OCI-LY7 (cell line): ENCODE measurements around the gene ZNRD2. TPM values are rescaled to one million over a fixed set of nuclear protein-coding genes. Genes with fewer than 3 reads are reported as not detected.

ENCODE experiments used
- BruUV-seq: library from RNA; stranded (reverse); fragments of 400-500 nt; replicated peaks from 2 replicates; lab custom pipeline; 2021; lab: Mats Ljungman, UMichigan
- CTCF ChIA-PET: fragments of 300-600 bp; sonication (Branson Sonifier 250); formaldehyde crosslinking; loops from one replicate; lab custom pipeline; 2022; ENCODE audit warnings: antibody characterized with exemption; ENCODE audit not compliant: unreplicated experiment; lab: Charles Lee
- POLR2A ChIA-PET: fragments of 300-600 bp; sonication (Branson Sonifier 250); formaldehyde crosslinking; loops from one replicate; lab custom pipeline; 2022; ENCODE audit warnings: antibody characterized with exemption; lab: Charles Lee
- DNase-seq: peaks from one replicate; pipeline ENCODE4 v3.0.0-alpha.2; 2015; ENCODE audit warnings: low spot score
- H2AFZ ChIP-seq: fragments of 200-600 bp; sonication (generic), shearing (Covaris generic); 2 replicates; pipeline ENCODE4 v1.6.1; 2014; ENCODE audit warnings: mild to moderate bottlenecking, antibody characterized with exemption, low read length, moderate library complexity
- H3K27ac ChIP-seq: fragments of 200-600 bp; sonication (generic); 2 replicates; pipeline ENCODE4 v1.5.1; 2014; ENCODE audit warnings: mixed run types, low read depth, mild to moderate bottlenecking, moderate library complexity, low read length, inconsistent platforms; ENCODE audit not compliant: poor library complexity, severe bottlenecking
- H3K36me3 ChIP-seq: fragments of 200-600 bp; sonication (generic); 2 replicates; pipeline ENCODE4 v1.6.1; 2014; ENCODE audit warnings: mild to moderate bottlenecking, antibody characterized with exemption, low read length, moderate library complexity, mixed read lengths; ENCODE audit not compliant: insufficient read depth
- H3K4me1 ChIP-seq: fragments of 200-600 bp; sonication (generic); 2 replicates; pipeline ENCODE4 v1.5.1; 2014; ENCODE audit warnings: mild to moderate bottlenecking, low read length; ENCODE audit not compliant: insufficient read depth, poor library complexity, severe bottlenecking
- H3K4me2 ChIP-seq: fragments of 200-600 bp; sonication (generic); 2 replicates; pipeline ENCODE4 v1.6.1; 2014; ENCODE audit warnings: mild to moderate bottlenecking, low read length
- H3K4me3 ChIP-seq: fragments of 200-600 bp; sonication (generic); 2 replicates; pipeline ENCODE4 v1.5.1; 2014; ENCODE audit warnings: mild to moderate bottlenecking, low read depth, low read length; ENCODE audit not compliant: poor library complexity, severe bottlenecking
- H3K79me2 ChIP-seq: fragments of 200-600 bp; sonication (generic); 2 replicates; pipeline ENCODE4 v1.6.1; 2016; ENCODE audit warnings: low read depth, mild to moderate bottlenecking, low read length, moderate library complexity, mixed read lengths; ENCODE audit not compliant: insufficient read depth
- H3K9me2 ChIP-seq: fragments of 200-600 bp; sonication (generic); 2 replicates; pipeline ENCODE4 v1.6.1; 2016; ENCODE audit warnings: mild to moderate bottlenecking, low read length, mixed read lengths; ENCODE audit not compliant: insufficient read depth
- H3K9me3 ChIP-seq: fragments of 200-600 bp; sonication (generic); 2 replicates; pipeline ENCODE4 v1.6.1; 2014; ENCODE audit warnings: mild to moderate bottlenecking, mixed run types, low read length, mixed read lengths
- H4K20me1 ChIP-seq: fragments of 200-600 bp; sonication (generic); 2 replicates; pipeline ENCODE4 v1.6.1; 2014; ENCODE audit warnings: mild to moderate bottlenecking, antibody characterized with exemption, low read length, moderate library complexity, mixed read lengths; ENCODE audit not compliant: insufficient read depth
- EZH2phosphoT487 ChIP-seq: fragments of 200-600 bp; sonication (generic); IDR thresholded peaks from 2 replicates; pipeline ENCODE4 v1.6.1; 2018; ENCODE audit warnings: low read depth, borderline replicate concordance, mild to moderate bottlenecking, mixed run types, antibody characterized with exemption, low read length, moderate library complexity, mixed read lengths
- intact Hi-C: fragments of 100-400 bp; cut with micrococcal nuclease; formaldehyde crosslinking; loops from one replicate; pipeline ENCODE4 v1.10.0; 2022; ENCODE audit not compliant: unreplicated experiment
- total RNA-seq, 2 experiments: library from RNA; depleted of rRNA in 1 of 2; stranded (reverse); fragments of >200 nt in 1 of 2; shearing (Covaris generic) in 1 of 2; gene quantifications; 2 replicates each; pipeline ENCODE4 v1.2.3, GENCODE V29; 2014 to 2022
- TF ChIP-seq, protein P1 (sequence below): fragments of 200-600 bp; sonication (generic); conservative IDR thresholded peaks from 2 replicates; pipeline ENCODE4 v1.5.1; 2014; ENCODE audit warnings: mild to moderate bottlenecking, antibody characterized with exemption, low read length, moderate library complexity, mixed read lengths

The ZNRD2 gene
- total RNA-seq, 2 experiments from 2014 or later: 43.4 to 60.4 TPM

DNA sequence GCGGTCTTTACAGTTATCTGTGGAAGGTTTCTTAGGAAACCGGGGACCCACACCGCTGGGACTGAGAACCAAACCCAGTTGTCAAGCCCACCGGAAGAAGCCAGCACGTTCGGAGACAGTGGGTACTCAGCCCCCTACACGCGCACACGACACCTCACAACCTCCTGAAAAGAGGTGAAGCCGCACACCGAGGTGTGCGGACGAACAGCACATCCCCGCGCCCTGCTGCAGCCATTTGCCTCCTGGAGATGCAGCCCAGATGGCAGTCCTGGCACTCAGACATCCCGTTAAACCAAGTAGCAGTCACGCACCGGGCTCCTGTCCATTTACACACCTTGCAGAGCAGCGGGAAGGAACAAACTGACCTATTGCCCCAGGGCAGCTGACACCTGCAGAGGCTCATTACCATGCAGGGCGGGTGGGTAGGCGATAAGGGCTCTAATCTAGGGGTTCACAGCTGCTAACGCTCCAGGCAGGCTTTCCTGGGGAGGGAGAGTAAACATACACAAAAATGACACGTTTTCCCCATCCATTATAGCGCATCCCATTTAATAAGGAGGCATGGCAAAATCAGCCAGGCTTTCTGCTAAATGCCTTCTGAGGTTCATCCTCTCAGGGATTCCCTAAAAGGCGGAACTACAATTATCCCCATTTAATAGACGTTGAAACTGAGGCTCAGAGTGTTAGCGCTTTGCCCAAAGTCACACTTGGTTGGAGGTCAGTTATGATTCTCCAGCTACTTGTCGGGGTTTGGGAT lies 4.7 kb downstream of the ZNRD2 start:
- Histone ChIP-seq H3K4me1 (peaks cover 55% of the 10 kb centered on the region), H2AFZ (no peak overlapping the region), H3K27ac (peak overlapping the region; percentile 84), H3K36me3 (peaks cover 11% of the 10 kb centered on the region; the same call in 1 of the 2 replicates), H3K9me2 (no peaks in the 10 kb centered on the region), H4K20me1 (peaks cover 7% of the 10 kb centered on the region; the same call in 1 of the 2 replicates), H3K9me3 (no peaks in the 10 kb centered on the region), H3K4me2 (peak overlapping the region; percentile 85), H3K79me2 (peaks cover 29% of the 10 kb centered on the region), H3K4me3 (peak overlapping the region; percentile 94)
- DNase-seq: peak; percentile 57
- TF ChIP-seq, protein P1, sequence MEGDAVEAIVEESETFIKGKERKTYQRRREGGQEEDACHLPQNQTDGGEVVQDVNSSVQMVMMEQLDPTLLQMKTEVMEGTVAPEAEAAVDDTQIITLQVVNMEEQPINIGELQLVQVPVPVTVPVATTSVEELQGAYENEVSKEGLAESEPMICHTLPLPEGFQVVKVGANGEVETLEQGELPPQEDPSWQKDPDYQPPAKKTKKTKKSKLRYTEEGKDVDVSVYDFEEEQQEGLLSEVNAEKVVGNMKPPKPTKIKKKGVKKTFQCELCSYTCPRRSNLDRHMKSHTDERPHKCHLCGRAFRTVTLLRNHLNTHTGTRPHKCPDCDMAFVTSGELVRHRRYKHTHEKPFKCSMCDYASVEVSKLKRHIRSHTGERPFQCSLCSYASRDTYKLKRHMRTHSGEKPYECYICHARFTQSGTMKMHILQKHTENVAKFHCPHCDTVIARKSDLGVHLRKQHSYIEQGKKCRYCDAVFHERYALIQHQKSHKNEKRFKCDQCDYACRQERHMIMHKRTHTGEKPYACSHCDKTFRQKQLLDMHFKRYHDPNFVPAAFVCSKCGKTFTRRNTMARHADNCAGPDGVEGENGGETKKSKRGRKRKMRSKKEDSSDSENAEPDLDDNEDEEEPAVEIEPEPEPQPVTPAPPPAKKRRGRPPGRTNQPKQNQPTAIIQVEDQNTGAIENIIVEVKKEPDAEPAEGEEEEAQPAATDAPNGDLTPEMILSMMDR: no peak
- no peak for TF ChIP-seq EZH2phosphoT487
- CTCF ChIA-PET: interaction anchor here (1.1 kb wide), 1 partner anchor 13 kb away, joined by 3 read pairs; no protein-coding TSS in a partner anchor
- intact Hi-C loops: loop anchor here (1.0 to 10.0 kb wide), 5 partner anchors 13 to 720 kb away; partner anchors contain the start of genes PCNX3, RELA and SIPA1
- no TSS peak for BruUV-seq
- POLR2A ChIA-PET: interaction anchor here (0.7 to 1.1 kb wide), 2 partner anchors 38 to 76 kb away, joined by 3 to 4 read pairs; partner anchors contain the start of gene MALAT1

DNA sequence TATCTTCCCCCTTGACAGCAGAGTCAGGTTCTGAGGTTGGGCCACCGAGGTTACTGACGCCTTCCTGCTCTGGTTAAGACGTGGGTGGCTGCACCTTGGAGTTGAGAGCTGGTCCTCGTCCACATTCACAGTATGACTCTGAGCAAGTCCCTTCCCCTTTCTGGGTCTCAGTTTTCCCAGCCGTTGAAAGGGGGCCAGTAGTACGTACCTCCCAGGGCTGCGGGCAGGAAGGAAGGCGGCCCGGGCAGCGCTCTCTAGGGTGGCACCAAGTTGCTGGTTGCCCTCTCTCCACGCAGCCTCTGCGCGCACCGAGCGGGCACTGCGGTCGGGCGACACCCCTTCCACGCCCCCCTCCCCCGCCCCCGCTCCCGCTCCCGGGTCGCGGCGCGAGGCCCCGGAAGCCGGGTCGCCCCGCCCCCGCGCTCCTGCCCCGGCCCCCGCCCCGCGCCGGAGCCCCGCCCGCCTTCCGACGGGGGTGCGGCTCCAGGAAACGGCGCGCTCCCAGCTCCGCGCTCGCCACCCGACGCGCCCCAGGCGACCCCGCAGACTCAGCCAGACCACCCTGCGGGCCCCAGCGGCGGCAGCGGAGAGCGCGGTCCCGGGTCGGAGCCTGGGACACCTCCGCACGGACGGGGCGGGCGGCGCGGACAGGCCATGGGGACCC lies 5.4 kb downstream of the ZNRD2 start, which contains the start of gene EHBP1L1:
EHBP1L1 (plus strand) TSS at position 486 of the 664 bp plus-strand sequence. CDS start 250 bp downstream, outside the sequence.
- H3K9me2 ChIP-seq: no peaks in the 10 kb centered on the region
- H3K4me3 ChIP-seq: peak within 1 kb of the TSS; percentile 94
- ChIA-PET POLR2A (interaction anchor here (0.7 to 2.7 kb wide), 3 partner anchors 12 to 77 kb away, joined by 3 to 17 read pairs (median 4); partner anchors contain the start of gene MALAT1), CTCF (interaction anchor here (1.1 kb wide), 1 partner anchor 12 kb away, joined by 3 read pairs; no protein-coding TSS in a partner anchor)
- peaks cover 18% of the 10 kb centered on the region for H3K36me3 ChIP-seq
- no peaks in the 10 kb centered on the region for H3K9me3 ChIP-seq
- no peak within 1 kb of the TSS for H2AFZ ChIP-seq
- peak within 1 kb of the TSS; percentile 94 for H3K4me2 ChIP-seq
- DNase-seq: peak; percentile 83
- H4K20me1 ChIP-seq: peaks cover 7% of the 10 kb centered on the region; the same call in 1 of the 2 replicates
- intact Hi-C loops: loop anchor here (2.0 to 10.0 kb wide), 2 partner anchors 63 to 721 kb away; partner anchors contain the start of gene SIPA1
- H3K4me1 ChIP-seq: peaks cover 55% of the 10 kb centered on the region
- BruUV-seq: no TSS peak
- H3K27ac ChIP-seq: peak within 1 kb of the TSS; percentile 84
- no peak for TF ChIP-seq EZH2phosphoT487
- TF ChIP-seq, protein P1: no peak
- peaks cover 25% of the 10 kb centered on the region for H3K79me2 ChIP-seq
